GM04504 (cell line): ENCODE measurements around the gene IGDCC3.
"Not testable (repeated sequence)": the region's sequence is repeated elsewhere in the genome, so short reads cannot be mapped to it uniquely, and the experiment has no call there.

ENCODE experiments used
- DNase-seq: peaks from one replicate; pipeline ENCODE4 v3.0.0-alpha.2; 2012; ENCODE audit warnings: low read depth

The IGDCC3 gene

DNA sequence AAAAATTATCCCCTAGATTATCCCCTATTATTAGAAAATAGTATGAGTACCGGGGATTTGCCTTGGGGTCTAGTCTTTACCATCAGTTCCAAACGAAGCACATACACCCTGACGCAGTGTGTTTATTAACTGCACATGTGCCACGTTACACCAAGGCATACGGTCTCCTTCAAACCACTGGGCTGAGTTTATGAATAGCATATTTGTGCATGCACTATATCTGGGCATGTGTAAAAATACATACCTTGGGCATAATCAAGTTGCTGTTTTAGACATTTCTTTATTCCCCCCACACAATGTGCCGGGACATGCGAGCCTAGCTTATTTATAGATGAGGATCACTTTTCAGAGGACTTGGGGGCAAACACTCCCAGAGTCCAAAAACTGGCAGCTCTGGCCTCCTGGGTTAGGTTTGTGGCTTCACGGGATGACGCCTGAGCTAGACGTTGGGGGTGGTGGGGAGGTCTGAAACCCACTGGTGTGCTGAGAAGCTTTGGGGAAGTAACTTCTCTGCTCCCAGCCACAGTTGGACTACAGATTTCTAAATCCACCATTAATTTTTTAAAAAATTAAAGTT is 28.7 kb upstream of the IGDCC3 start:
- DNase-seq, result no peak

DNA sequence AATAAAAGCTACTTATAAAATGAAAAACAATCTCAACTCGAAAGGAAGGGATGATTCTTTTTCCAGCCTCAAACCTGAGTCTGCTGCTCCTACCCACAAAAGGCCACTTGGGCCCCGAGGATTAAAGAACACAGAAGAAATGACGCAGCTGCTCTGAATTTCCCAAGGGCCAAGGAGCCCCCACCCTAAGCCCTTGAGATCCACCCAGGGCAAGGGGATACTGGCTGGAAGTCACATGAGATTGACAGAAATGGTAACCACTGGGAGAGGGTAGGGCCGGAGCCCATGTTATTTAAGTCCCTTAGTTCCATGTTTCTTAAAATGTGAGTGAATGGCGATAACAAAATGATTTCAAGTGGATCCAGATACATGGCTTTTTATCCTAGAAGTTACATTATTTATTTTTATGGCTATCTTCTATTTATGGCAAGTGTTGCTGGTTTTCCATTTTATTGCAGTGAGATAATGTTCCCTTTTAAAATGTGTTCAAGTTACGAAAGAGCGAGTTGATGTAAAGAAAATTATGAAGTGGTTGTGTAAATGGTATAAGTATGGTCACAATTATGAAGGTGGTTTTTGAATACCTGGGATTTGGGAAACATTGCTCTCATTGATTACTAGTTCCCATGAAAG is 28.1 kb upstream of the IGDCC3 start:
- DNase-seq, result no peak

DNA sequence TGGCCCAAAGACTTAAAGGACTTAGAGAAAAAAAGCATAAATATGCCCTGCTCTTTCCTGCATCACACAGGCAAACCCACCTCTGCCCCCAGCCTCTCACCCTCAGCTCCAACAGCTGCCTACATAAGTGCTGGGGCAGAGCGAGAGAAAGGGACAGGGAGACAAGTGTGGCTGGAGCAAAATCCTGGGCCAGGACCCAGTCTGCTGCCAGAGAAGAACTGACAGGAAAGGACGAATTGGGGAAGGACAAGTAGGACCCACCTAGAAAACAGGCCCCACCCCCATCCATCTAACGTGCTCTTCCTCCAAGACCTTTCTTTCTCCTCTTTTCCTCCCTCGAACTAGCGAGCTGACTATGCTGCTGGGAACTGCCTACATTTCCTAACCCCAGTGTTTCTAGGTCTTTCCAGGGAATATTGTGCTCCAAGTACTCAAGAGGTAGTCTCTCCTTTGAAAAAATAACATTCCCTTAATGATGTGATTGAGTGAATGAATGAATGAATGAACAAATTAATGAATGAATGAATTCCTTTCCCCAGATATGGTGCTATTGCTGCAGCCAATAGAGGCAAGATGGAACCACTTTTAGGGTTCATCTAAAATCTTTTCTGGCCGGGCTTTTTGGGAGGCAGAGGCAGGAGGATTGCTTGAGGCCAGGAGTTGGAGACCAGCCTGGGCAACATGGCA is 26.5 kb upstream of the IGDCC3 start:
- DNase-seq, result no peak

DNA sequence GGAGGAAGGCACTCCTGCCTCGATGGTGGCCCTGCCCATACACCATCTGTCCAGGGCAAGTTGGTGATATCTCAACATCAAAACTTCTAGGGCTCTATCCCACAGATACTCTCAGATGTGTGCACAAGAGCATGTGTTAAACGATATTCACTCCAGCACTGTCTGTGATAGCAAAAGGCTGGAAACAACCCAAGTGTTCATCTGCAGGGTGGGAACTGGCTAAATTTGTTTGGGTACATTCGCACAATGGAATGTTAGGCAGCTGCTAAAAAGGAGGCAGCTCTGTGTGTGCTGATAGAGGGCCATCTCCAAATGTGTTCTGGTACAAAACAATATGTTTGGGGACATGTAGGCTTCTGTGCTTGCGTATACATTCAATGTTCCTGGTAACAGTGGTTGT is 25.2 kb upstream of the IGDCC3 start:
- no peak for DNase-seq

DNA sequence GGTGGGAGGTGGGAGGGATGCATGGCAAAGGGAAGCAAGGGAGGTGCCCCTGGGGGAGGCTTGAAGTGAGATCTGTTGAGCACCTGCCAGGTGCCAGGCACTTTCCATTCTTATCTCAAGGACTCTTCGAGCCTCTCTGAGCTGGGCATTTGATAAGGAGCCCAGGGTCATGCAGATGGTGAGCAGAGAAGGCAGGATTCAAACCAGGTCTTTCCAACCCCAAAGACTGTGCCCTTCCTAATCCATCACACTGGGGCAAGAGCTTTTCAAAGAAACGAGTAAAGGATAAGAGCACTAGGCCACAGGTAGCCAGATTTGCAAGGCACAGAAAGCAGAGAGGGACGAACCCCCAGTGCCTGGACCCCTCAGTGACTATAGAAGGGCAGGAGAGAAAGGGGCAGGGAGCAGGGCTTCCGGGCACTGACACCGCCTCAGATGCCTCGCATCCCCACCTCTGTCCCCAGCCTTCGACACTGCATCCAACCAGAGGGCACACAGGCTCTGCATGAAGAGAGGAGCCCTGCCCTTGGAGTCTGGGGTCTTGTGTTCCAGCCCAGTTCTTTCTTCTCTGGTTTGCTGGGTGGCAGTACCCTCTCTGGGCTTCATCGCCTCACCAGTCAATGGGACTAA is 23.9 kb upstream of the IGDCC3 start:
- no peak for DNase-seq

DNA sequence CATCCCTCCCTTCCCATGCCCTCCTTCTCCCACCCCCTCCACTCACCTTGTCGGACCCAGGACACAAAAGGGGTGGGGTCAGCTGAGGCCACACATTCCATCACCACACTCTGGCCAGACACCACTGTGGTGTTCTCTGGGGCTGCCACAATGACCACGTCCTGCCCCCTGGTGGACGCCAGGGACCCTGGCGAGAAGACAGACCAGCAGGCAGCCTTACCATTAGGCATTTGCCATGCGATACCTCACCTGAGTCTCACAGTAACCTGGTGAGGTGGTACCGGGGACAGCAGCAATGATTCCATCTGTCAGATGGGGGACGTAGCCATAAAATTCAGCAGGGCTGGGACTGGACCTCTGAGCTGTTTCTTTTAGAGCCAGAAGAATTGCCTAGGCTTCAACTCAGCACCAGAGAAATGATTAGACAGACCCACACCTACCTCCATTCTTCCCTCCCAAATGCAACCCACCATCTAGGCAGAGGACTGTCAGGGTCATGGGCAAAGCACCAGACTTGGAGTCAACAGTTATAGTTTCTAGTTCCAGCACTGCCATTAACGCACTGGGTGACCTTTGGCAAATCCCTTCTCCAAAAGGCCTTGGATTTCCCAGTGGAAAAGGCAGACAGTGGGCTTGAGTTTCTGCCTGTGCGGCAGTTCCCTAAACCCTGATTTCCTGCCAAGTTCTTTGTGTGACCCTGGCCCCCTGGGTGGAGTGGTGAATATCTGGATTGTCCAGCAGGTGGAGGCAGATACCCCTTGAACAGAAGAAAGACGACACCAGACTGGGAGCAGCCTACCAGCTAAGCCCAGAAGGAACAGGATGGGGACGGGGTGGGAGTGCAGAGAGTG is 23.2 kb upstream of the IGDCC3 start:
- DNase-seq, result no peak

DNA sequence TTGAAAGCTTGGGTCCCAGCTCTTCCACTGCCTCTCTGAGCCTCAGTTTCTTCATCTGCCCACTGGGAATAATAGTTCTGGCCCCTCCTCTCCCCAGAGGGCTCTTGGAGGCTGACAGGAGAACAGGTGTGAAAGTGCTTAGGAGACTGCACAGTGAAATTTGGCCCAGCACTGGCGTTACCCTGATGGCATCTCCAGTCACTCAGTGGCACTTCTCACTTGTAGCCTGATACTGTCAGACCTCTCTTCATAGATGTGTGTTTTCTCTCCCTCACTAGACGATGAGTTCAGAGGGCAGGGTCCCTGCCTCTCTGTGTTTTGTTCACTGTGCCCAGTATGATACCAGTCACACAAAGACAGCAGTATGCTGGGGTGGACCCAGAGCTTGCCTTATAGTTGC is 22.2 kb upstream of the IGDCC3 start:
- DNase-seq, result no peak

DNA sequence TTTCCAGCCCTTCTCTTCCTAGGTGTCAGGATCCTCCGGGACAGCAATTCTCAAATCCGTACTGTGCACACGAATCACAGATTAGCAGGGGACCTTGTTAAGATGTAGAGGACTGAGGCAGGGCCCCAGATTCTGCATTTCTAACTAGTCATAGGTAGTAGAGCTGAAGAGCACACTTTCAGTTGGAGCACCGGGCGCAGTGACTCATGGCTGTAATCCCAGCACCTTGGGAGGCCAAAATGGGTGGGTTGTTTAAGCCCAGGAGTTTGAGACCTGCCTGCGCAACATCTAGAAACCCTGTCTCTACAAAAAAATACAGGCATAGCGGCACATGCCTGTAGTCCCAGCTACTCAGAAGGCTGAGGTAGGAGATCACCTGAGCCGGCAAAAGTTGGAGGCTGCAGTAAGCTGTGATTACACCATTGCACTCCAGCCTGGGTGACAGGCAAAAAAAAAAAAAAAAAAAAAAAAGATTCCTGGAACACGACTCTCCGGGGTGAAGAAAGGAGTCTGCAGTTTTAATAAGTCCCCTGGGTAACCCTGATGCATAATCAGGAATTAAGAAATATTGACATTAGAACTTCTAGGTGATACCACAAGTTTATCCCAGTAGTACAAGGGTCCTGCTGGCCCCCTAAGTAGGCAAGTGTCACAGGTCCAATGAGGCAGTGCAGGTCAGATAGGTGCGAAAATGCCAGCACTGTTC is 21.4 kb upstream of the IGDCC3 start:
- no peak for DNase-seq

DNA sequence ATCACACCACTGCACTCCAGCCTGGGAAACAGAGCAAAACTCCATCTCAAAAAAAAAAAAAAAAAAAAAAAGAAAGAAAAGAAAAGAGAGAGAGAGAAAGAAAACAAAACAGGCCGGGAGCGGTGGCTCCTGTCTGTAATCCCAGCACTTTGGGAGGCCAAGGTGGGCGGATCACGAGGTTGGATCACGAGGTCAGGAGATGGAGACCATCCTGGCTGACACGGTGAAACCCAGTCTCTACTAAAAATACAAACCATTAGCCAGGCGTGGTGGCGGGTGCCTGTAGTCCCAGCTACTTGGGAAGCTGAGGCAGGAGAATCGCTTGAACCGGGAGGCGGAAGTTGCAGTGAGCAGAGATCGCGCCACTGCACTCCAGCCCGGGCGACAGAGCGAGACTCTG is 20.7 kb upstream of the IGDCC3 start:
- DNase-seq, result not testable (repeated sequence)

DNA sequence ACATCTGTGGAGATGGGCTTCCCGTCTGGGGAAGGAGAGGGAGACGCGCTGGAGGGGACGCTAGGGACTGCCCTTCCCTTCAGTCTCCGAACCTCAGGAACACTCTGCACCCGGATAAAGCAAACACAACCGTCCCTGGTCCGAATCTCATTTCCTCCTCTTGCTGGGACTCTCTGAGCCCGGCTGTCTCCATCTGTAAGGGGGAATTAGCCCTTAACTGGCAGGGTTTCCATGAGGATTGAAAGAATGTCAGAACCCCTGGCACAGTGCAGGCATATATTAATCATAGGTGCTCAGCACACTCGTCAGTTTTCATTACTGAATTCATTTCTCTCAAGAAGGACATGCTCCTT is 19.1 kb upstream of the IGDCC3 start:
- DNase-seq, result no peak

DNA sequence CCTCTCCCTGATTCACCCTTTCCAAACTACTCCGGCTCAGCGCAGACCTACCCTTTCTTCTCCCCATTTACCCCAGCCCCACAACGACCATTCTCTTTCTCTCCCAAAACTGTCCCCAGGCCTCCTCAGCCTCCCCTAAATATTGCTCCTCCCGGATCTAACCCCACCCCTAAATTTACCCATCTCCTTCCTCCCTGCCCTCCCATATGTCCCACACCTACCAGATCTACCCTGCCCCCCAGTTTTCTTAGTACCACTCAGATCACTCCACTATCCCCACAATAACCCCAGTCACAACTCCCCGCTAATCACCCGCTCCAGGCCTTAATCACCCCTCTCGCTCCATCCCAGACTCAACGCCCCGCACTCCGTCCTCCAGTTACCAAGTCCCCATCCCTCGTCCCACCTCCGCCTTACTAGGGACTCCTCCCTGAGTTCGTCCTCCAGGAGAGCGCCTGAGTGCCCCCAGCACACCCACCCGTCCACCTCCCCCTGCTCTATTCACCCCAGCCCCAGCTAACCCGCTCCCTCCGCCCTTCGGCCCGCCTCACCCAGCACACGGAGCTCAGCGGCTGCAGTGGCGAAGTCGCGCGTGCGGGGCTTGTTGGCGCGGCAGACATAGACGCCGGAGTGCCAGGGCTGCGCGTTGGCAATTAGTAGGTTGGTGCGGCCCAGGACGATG is 18.6 kb upstream of the IGDCC3 start:
- DNase-seq, result no peak

DNA sequence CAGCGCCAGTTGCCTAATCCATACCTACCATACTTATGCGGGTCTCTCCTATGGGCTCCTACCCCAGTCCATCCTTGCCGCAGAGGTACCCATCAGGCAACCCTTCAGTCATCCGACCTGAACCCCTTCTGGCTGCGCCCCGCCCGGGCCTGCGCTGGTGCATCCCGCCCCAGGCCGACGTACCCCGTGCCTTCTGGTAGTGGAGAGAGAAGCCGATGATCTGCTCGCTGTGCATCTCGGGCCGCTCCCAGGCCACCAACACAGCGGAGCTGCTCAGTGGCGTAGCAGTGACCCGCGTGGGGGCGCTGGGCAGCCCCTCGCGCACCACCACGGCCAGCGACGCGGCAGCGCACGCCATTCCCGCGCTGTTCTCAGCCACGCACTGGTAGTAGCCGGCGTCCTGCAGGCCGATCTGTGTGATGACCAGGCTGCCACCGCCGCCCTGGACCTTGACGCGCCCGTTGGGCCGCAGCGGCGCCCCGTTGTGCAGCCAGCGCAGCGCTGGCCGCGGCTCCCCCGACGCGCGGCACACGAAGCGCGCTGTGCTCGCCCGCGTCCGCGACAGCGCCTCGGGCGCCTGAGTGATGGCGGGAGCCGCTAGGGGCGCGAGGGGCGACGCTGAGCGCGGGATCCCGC is 17.9 kb upstream of the IGDCC3 start:
- no peak for DNase-seq

DNA sequence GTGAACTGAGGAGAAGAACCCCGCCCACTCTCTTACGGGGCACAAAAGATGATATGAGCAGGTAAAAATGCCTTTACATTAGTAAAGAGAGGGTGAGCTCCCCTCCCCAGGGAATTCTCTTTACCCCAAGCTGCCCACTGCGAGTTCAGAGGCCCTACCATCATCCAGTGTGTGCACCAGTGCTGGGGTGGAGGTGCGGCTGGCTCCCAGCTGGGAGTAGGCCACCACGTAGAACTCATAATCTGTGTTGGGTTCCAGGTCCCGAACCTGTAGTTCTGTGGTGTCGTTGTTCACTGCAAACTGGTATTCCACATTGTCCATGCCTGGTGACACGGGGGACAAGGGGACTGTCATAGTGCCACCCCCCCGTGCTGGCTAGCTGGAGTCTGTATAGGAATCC is 17.1 kb upstream of the IGDCC3 start:
- DNase-seq, result no peak

DNA sequence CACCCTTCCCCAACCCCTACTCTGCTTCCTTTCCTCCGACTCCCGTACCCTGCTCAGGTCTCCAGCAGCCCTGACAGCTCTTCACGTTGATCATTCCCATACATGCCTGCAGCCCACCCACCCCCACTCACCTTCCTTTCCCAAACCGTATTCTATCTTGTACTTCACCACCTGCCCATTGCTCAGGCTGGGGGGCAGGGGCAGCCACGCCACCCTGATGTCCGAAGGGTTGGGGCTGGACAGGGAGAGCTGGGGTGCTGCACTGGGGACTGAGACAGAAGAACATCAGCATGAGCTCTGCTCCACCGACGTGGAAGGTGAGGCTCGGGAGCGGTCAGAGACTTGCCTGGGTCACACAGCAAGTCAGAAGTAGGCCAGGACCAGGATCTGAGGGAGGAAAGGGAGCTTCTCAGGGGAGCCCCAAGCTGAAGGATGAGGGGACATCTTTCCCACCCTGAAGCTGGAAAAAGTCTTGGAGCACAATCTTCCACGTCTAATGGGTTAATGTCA is 16.5 kb upstream of the IGDCC3 start:
- no peak for DNase-seq

DNA sequence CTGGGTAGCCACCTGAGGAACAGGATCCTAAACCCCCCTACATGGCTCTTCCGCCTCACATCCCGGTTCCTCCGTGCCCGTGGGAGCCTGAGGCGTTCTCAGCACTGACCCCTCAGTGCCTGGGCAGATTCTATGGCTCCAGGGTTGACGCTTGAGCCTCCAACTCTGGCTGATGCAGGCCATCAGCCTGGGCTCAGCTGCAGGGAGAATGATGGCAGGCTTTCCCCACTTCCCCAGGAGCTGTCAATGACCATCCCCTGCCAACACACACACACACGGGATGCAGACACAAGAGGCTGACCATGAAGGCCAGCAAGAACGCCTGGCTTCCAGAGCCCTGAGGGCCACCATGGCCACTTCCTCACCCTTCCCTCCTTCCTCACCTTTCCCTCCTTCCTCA is 15.8 kb upstream of the IGDCC3 start:
- no peak for DNase-seq

DNA sequence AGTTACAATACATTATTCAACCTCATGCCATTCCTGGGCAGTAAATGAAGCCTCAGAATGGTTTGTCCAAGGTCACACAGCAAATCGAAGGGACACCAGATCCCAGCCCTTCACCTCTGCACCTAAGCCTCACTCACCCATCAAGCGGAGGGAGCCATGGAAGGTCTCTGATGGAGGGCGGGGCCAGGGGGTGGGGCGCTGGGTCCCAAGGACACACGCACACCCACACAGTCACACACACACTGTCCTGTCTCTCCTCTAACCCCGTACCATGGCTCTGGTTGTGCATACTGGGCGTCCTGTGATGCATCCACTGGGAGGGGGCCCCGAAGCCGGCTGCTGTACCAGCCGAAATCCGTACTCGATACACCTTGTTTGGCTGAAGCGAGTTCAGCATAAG is 15.3 kb upstream of the IGDCC3 start:
- no peak for DNase-seq

DNA sequence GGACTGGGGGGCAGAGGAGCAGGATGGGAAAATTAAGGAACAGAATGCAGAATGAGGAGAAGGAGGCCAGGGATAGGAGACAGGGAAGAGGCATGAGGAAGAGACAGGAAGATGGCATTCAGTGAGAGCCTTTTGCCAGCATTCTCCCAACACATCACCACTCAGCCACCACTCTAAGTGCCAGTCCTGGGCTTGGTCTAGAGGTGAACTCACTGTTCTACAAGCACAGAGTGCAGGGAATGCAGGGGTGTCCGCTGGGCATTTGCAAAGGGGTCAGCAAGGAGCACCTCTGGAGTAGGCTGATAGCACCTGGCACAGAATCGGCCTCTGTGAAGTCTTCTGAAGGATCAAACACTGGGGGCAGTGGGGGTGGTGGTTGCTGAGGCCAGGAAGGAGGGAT is 14.6 kb upstream of the IGDCC3 start:
- no peak for DNase-seq

DNA sequence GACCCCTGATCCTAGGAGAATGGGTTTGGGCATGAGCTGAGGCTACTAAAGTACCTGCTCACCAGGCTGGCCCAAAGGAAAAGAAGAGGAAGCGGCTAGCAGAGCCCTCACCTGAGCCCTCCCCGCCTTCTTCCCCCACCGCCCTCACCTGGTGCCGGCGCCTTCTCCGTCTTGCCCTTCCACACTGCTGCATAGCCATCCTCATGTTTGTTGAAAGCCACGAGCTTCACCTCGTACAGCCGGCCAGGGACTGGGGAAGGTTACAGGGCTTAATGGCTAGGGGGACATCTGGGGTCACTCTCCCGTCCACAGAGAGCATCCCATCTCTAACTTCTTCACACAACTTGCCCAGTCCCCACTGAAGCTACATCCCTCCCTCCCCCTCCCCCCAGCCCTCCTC is 13.9 kb upstream of the IGDCC3 start:
- DNase-seq, result no peak

DNA sequence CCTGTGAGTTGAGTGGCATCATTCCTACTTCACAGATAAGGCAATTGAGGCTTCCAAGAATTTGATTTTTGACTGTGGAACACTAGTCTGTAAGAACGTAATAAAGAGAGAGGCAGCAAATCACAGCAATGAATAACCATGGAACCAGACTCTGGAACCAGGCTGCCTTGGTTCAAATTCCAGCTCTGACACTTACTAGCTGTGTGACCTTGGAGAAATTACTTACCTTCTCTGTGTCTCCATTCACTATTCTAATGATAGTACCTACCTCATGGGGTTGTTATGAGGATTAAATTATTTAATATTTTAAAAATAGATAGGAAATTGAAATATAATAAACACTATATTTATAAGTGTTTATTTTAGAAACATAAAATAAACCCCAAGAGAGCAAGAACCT is 12.6 kb upstream of the IGDCC3 start:
- DNase-seq, result no peak

DNA sequence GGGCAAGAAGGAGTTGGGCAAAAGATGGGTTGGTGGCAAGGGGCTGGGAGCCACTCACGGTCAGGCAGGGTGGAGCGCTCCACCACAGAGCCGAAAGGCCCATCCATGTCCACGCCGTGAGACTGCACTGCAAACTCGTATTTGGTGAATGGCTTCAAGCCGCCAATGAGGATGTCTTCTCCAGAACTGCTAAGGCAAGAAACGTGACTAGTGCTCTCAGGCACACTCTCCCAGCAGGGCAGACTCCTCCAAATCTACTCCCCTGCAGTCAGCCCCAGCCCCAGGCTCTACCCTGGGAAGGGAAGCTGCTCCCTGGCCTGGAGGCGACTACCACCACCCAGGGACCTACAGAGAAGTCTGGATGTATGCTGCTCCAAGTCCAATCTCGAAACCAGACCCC is 11.4 kb upstream of the IGDCC3 start:
- DNase-seq, result no peak
